Stomach (tissue), 9 donors: Measurements from ENCODE around the gene PRG2. TPM values are rescaled to one million over a fixed set of nuclear protein-coding genes. Genes with fewer than 3 reads are reported as not detected.

Experiments used
- DNase-seq, 2 donors: peaks; one replicate each; pipeline versions ENCODE4 v3.0.0 to v3.0.0-alpha.2; 2013 to 2019
- H3K27ac ChIP-seq, 5 donors: fragments of 200-600 bp in 4 of 5; sonication (generic) in 4 of 5; one replicate each; pipeline ENCODE4 v1.5.1; 2013 to 2019; ENCODE audit warnings: mild to moderate bottlenecking in 1 of 5, moderate library complexity in 1 of 5
- H3K27me3 ChIP-seq, 3 donors: fragments of 200-600 bp; sonication (generic); one replicate each; pipeline ENCODE4 v1.5.1; 2017 to 2019; ENCODE audit warnings: mixed run types in 1 of 3
- H3K36me3 ChIP-seq, 4 donors: fragments of 200-600 bp; sonication (generic); 1 replicate in 3 of 4; 2 replicates in 1 of 4; pipeline ENCODE4 v1.5.1; 2016 to 2019
- H3K4me1 ChIP-seq, 4 donors: fragments of 200-600 bp; sonication (generic); one replicate each; pipeline ENCODE4 v1.5.1; 2016 to 2019
- H3K4me3 ChIP-seq, 4 donors: fragments of 200-600 bp; sonication (generic) in 3 of 4; one replicate each; pipeline ENCODE4 v1.5.1; 2016 to 2019; ENCODE audit warnings: mild to moderate bottlenecking in 1 of 4
- H3K9me3 ChIP-seq, 4 donors: fragments of 200-600 bp; sonication (generic); one replicate each; pipeline ENCODE4 v1.5.1; 2016 to 2019
- EP300 ChIP-seq: sonication (generic); formaldehyde crosslinking; IDR thresholded peaks from one replicate; pipeline ENCODE4 v1.6.1; 2017; ENCODE audit warnings: antibody characterized with exemption
- POLR2A ChIP-seq, 4 donors: fragments of 450-650 bp; IDR thresholded peaks; one replicate each; pipeline ENCODE4 v1.6.1; 2016; ENCODE audit warnings: antibody characterized with exemption in 4 of 4, control low read depth in 2 of 4, mild to moderate bottlenecking in 1 of 4, moderate library complexity in 1 of 4
- POLR2AphosphoS5 ChIP-seq, 3 donors: sonication (generic); formaldehyde crosslinking; IDR thresholded peaks; one replicate each; pipeline ENCODE4 v1.6.1; 2016; ENCODE audit warnings: antibody characterized with exemption in 3 of 3
- WGBS, 5 donors: extraction: QIAGEN DNeasy Blood & Tissue Kit in 3 of 5; methylation state at CpG; one replicate each; pipeline versions ENCODE4 v1.1.5 to v1.1.7; 2013 to 2018; 5-methylcytosine and 5-hydroxymethylcytosine counted together
- intact Hi-C: fragments of 100-400 bp; cut with DNase I; formaldehyde crosslinking; loops from one replicate; pipeline ENCODE4 v1.15.1; 2023; ENCODE audit warnings: low total_unique reads
- polyA plus RNA-seq, 3 donors: library from polyadenylated mRNA; stranded (reverse); fragments of 200-250 nt; gene quantifications; one replicate each; pipeline ENCODE4 v1.2.3, GENCODE V29; 2013
- total RNA-seq, 5 donors: library from RNA; depleted of rRNA; stranded (reverse); fragments of >200 nt; gene quantifications; one replicate each; pipeline versions ENCODE4 v1.1.0 to v1.2.3, GENCODE V29; 2014 to 2016
- TF ChIP-seq, protein P1 (sequence below), 7 experiments: fragments of 450-650 bp in 4 of 7; fragments of 200-600 bp in 3 of 7; sonication (generic) in 3 of 7; IDR thresholded peaks; one replicate each; pipeline ENCODE4 v1.5.1; 2016 to 2019; ENCODE audit warnings: antibody characterized with exemption in 7 of 7, control low read depth in 2 of 7, mild to moderate bottlenecking in 1 of 7
- donor health status: healthy with polysubstance abuse.
- donor health status: Bipolar disorder and iron deficiency.
- donor health status: healthy.

Gene PRG2
- total and polyA plus RNA-seq, 8 donors, result 0.25 to 0.73 TPM; not detected in 6

DNA sequence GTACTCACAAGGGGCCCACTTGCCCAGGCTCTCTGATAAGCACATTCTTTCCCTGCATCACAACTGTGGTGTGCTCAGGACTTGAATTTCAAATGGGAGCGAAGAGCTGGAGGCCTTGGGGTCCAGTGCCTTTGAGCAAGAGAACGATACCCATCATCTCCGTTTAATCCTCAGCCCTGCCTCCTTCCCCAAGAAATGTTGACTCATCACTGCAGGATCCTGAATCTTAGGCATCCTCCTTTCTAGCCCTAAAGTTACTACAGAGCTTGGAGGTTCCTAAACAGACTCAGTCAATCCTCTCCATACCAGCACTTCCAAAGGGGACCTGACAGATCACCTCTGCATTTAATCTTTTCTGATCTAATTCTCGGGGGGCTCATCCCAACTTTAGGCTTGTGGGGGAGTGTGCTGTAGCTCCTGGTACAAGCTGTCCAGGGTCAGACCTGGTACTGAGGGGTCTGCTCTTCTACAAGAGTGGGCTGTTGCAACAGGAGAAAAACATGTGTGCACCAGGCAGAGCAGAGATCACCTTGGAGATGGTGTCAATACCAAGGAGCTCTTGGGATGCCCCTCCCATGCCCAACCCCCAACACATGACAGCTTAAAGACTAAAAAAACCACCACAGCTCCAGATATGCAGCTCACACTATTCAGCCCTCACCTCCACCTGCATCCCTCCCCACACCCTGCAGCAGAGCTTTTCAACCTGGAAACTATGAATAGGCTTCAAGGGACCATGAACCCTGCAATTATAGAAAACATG is 3.9 kb upstream of the PRG2 start:
- H3K27ac ChIP-seq, result no peak overlapping the region
- H3K27me3 ChIP-seq, result no peaks in the 10 kb centered on the region
- intact Hi-C loops, result no loop called here
- no peak for TF ChIP-seq POLR2AphosphoS5 (IDR thresholded peaks at IDR 0.05)
- TF ChIP-seq, protein P1, sequence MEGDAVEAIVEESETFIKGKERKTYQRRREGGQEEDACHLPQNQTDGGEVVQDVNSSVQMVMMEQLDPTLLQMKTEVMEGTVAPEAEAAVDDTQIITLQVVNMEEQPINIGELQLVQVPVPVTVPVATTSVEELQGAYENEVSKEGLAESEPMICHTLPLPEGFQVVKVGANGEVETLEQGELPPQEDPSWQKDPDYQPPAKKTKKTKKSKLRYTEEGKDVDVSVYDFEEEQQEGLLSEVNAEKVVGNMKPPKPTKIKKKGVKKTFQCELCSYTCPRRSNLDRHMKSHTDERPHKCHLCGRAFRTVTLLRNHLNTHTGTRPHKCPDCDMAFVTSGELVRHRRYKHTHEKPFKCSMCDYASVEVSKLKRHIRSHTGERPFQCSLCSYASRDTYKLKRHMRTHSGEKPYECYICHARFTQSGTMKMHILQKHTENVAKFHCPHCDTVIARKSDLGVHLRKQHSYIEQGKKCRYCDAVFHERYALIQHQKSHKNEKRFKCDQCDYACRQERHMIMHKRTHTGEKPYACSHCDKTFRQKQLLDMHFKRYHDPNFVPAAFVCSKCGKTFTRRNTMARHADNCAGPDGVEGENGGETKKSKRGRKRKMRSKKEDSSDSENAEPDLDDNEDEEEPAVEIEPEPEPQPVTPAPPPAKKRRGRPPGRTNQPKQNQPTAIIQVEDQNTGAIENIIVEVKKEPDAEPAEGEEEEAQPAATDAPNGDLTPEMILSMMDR (IDR thresholded peaks at IDR 0.05), result no peak
- no peak for TF ChIP-seq POLR2A (IDR thresholded peaks at IDR 0.05)
- TF ChIP-seq EP300, result no peak
- no peak overlapping the region for H3K4me3 ChIP-seq
- 59 to 79% (median 74%) methylated on average over 4 of the region's 4 CpGs for WGBS, 5 donors
- no peaks in the 10 kb centered on the region for H3K4me1 ChIP-seq
- no peaks in the 10 kb centered on the region for H3K36me3 ChIP-seq
- H3K9me3 ChIP-seq, result no peaks in the 10 kb centered on the region
- no peak for DNase-seq

DNA sequence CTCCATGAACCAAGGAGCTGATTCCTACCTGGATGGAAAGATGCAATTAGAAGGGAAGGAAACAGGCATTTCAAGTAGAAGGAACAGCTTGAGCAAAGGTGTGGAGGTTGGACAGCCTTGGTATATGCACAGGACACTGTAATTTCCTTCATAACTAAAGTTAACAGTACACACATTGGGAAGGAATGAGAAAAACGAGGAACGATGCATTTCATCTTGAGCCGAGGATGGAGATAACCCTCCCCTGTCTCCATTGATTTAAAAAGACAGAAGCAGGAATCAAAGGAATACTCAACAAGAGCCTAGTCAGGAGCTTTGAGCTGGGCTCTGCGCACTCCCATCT is 2.3 kb upstream of the PRG2 start:
- 78 to 92% (median 87%) methylated on average over 4 of the region's 4 CpGs for WGBS, 5 donors

DNA sequence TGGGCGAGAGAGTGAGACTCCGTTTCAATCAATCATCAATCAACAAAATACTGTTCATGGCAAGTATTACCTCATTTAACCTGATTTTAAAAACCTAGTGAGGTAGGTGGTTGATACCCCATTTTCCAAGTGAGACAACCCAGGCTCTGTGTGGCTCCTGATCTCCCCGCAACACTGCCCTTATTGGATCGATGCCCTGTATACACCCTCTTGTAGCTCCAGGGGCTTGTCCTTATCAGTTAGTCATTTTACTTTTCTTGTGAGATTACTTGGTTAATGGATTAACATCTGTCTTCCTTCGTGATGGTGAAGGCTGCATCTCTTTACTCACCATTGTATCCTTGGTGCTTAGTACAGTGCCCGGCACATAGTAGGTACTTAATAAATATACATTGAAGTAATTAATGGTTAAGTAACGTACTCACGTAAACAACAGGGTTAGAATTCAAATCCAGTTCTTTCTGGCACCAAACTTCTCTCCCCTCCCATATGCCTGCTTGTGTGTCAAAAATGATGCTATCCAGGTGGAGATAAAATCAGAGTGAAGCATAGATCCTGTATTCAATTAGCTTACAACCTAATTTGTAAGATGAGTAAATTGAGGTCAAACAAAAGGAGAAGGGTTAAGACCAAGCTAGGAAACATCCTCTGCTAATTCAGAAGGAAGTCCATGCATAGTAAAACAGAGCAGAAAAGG is 1.8 kb upstream of the PRG2 start:
- no peaks in the 10 kb centered on the region for H3K36me3 ChIP-seq

More for the DNA sequence above, 2.3 kb upstream of the PRG2 start:
- Histone ChIP-seq H3K27ac (no peak overlapping the region), H3K36me3 (no peaks in the 10 kb centered on the region), H3K27me3 (peaks cover 0 to 5% (median 0%) of the 10 kb centered on the region in 3 donors), H3K9me3 (no peaks in the 10 kb centered on the region), H3K4me1 (no peaks in the 10 kb centered on the region), H3K4me3 (no peak overlapping the region)
- TF ChIP-seq POLR2A (IDR thresholded peaks at IDR 0.05), result no peak
- no peak for DNase-seq
- intact Hi-C loops, result no loop called here

DNA sequence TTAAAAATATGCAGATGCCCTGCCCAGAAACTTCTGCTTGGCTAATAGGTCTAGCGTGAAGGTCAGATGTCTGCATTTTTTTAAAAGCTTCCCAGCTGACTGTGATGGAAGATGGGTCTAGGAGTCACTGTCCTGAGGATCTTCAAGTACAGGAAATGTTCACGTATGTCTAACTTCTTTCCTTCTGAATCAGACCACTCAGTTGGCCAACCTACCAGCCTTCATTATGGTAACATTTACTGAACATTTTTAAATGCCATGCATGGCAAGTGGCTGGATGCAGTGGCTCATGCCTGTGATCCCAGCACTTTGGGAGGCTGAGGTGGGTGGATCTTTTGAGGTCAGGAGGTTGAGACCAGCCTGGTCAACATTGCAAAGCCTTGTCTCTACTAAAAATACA is 1.1 kb upstream of the PRG2 start:
- Histone ChIP-seq H3K36me3 (no peaks in the 10 kb centered on the region), H3K27me3 (peaks cover 0 to 5% (median 0%) of the 10 kb centered on the region in 3 donors), H3K4me1 (no peaks in the 10 kb centered on the region), H3K27ac (no peak overlapping the region), H3K4me3 (no peak overlapping the region), H3K9me3 (no peaks in the 10 kb centered on the region)
- no peak for DNase-seq
- intact Hi-C loops, result no loop called here
- TF ChIP-seq POLR2AphosphoS5 (IDR thresholded peaks at IDR 0.05), result no peak
- WGBS, 5 donors, result 57 to 79% (median 71%) methylated on average over 2 of the region's 2 CpGs

More for the DNA sequence above, 1.8 kb upstream of the PRG2 start:
- DNase-seq, result no peak
- no peaks in the 10 kb centered on the region for H3K4me1 ChIP-seq
- WGBS, 5 donors, result 73 to 86% (median 77%) methylated on average over 8 of the region's 8 CpGs
- no peak overlapping the region for H3K4me3 ChIP-seq
- no peak for TF ChIP-seq EP300
- TF ChIP-seq, protein P1 (IDR thresholded peaks at IDR 0.05), result no peak
- TF ChIP-seq POLR2AphosphoS5 (IDR thresholded peaks at IDR 0.05), result no peak
- TF ChIP-seq POLR2A (IDR thresholded peaks at IDR 0.05), result no peak
- no peaks in the 10 kb centered on the region for H3K9me3 ChIP-seq
- no peak overlapping the region for H3K27ac ChIP-seq
- H3K27me3 ChIP-seq, result peaks cover 0 to 5% (median 0%) of the 10 kb centered on the region in 3 donors
- intact Hi-C loops, result no loop called here

DNA sequence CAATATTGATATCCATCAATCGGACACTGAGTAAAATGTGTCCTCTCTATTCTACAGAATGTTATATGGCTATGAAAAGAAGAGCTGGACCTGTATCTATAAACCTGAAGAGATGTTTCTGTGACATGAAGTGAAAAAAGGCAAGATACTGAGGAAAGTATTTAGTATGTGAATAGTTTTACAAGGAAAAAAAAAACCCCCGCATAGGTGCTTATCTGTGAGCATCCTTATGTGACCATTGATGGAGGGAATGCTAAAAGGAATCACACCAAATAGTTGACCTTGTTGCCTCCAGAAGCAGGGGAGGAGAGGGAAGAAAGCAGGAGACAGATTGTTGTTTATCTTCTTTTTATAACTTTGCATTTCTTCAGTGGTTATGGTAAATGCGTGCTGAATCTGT is 661 bp upstream of the PRG2 start:
- H3K27me3 ChIP-seq, result peaks cover 0 to 5% (median 0%) of the 10 kb centered on the region in 3 donors
- intact Hi-C loops, result no loop called here
- DNase-seq, result no peak
- H3K27ac ChIP-seq, result no peak overlapping the region
- 87 to 94% (median 93%) methylated on average over 3 of the region's 3 CpGs for WGBS, 5 donors
- H3K36me3 ChIP-seq, result no peaks in the 10 kb centered on the region
- H3K9me3 ChIP-seq, result no peaks in the 10 kb centered on the region
- TF ChIP-seq, protein P1 (IDR thresholded peaks at IDR 0.05), result no peak
- TF ChIP-seq EP300, result no peak
- no peak for TF ChIP-seq POLR2A (IDR thresholded peaks at IDR 0.05)
- TF ChIP-seq POLR2AphosphoS5 (IDR thresholded peaks at IDR 0.05), result no peak
- no peaks in the 10 kb centered on the region for H3K4me1 ChIP-seq
- H3K4me3 ChIP-seq, result no peak overlapping the region
